Measurements from ENCODE around the gene RASGRP1. TPM values are rescaled to one million over a fixed set of nuclear protein-coding genes. Genes with fewer than 3 reads are reported as not detected.

RASGRP1 gene
- total RNA-seq, 1 donor from 2014 or later = 4.6 TPM

DNA sequence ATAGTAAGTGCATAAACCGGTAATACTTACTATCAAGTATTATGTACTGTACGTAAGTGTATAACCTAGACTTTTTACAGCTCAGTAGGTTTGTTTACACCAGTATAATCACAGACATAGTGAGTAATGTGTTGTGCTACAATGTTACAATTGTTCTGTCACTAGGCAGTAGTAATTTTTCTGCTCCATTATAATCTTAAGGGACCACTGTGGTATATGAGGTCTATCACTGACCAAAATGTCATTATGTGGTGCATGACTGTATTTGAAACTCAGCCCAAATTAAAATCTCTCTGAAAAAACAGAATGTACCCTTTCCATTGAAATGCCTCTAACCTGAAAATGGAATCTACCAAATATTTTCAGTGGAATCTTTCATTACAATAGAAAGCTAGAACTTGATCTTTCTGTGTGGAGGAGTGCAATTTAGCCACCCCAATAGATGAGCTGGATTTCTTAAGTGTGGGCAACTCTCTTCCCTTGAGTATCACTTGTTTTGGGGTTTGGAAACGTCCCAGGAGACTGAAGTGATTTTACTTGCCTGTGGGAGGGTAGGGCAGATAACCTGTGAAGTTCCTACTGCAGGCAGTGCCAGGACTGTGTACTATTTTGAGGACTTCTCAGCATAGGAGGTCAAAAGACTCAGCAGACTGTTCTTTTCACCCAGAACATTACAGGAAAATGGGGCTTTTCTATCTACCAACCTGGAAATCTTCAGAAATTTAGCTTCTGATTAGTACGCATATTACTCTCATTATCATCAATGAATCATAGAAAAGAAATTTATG is 59.7 kb downstream of the RASGRP1 start:
- no peak for DNase-seq (ENCODE audit: low spot score)

GRCh38 chr15:38503496-38503895 is 61.1 kb downstream of the RASGRP1 start:
- no peak for DNase-seq (ENCODE audit: low spot score)

DNA sequence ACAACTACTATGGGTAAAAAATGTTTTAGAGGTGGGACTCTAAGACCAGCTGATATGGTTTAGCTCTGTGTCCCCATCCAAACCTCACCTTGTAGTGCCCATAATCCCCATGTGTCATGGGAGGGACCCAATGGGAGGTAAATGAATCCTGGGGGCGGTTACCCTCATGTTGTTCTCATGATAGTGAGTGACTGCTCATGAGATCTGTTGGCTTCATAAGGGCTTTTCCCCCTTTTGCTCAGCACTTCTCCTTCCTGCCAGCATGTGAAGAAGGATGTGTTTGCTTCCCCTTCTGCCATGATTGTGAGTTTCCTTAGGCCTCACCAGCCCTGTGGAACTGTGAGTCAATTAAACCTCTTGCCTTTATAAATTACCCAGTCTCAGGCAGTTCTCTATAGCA is 65.0 kb downstream of the RASGRP1 start:
- DNase-seq (ENCODE audit: low spot score) = no peak

DNA sequence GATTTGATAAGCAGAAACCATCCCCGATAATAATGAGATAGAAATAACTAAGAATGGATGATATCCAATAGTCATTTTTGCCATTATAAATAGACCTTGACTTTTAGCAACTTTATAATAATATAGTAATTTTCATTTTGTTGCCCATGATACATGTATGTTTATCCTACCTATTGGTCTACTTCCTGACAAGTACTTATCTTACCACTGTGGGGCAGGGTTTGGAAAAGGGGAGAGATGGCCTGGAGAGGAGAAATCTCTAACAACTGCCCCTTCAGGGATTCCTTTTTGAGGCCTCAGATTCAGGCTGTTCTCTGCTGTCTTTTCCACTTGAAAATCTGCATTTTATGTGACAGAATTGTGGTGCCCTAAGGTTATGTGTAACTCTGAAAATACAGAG is 68.5 kb downstream of the RASGRP1 start:
- DNase-seq (ENCODE audit: low spot score) = no peak

- no peak for DNase-seq (ENCODE audit: low spot score)
Measured at GRCh38 chr15:38490242-38490922, 74.2 kb downstream of the RASGRP1 start.

GRCh38 chr15:38487378-38487777 is 77.2 kb downstream of the RASGRP1 start:
- no peak for DNase-seq (ENCODE audit: low spot score)

DNA sequence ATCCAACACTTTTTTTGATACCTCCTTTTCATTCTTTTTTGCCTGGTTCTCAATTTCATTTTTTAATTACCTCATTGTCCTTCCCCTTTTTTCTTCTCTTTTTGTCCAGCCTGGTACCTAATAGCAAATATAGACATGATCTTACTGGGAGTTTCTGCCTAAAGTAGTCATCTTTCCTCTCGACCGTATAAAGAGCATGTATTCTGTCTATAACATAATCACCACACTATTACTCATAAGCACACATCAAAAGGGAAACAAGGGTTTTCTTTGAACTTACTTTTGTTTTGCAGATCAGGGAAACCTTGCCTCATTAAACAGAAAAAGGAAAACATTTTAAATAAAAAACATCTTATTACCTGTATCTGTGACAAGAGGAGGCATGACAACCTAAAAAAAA is 77.7 kb downstream of the RASGRP1 start:
- DNase-seq (ENCODE audit: low spot score) = no peak

GRCh38 chr15:38482572-38482971 is 82.0 kb downstream of the RASGRP1 start:
- DNase-seq (ENCODE audit: low spot score) = no peak

DNA sequence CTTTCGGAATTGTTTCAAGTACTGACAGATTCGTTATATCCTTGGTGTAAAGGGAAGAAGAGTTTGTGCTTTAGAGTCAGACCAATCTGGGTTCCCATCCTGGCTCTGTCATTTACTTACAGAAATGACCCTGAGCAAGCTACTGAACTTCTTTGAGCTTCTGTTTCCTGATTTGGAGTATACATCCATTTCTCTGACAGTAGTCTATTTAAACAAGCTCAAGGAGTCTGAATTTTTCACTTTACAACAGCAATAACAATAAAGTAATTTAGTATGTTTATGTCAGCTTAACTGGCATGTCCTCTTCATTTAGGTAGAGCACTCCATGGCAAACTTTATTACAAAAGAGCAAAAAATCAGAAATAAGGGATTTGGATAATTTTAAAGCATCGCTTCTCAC is 82.9 kb downstream of the RASGRP1 start:
- no peak for DNase-seq (ENCODE audit: low spot score)

- DNase-seq (ENCODE audit: low spot score) = no peak
Measured at GRCh38 chr15:38481113-38481512, 83.5 kb downstream of the RASGRP1 start.

- DNase-seq (ENCODE audit: low spot score) = no peak
Measured at GRCh38 chr15:38479756-38480155, 84.9 kb downstream of the RASGRP1 start.

GRCh38 chr15:38479266-38479665 is 85.3 kb downstream of the RASGRP1 start:
- DNase-seq (ENCODE audit: low spot score) = no peak

DNA sequence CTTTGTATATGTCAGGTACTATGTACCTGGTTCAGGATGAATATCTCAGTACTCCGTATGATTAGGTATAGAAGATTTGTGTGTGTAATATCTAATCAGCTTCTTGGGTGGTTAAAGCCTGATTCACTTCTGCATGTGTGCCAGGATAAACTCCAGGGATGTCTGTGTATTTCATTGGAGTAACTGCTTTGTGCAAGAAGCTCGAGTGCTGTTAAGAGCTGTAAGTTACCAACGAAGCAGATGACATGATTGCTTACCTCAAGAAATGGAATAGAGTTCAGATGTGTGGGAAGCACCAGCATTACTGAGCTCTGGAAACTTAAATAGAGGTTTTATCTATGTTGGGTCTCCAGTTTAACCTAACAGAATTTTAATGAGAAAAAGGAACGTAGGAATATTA is 87.0 kb downstream of the RASGRP1 start:
- DNase-seq (ENCODE audit: low spot score) = no peak

GRCh38 chr15:38476120-38476519 is 88.5 kb downstream of the RASGRP1 start:
- DNase-seq (ENCODE audit: low spot score) = no peak

GRCh38 chr15:38475361-38475760 is 89.3 kb downstream of the RASGRP1 start:
- DNase-seq (ENCODE audit: low spot score) = no peak

GRCh38 chr15:38474155-38474757 is 90.4 kb downstream of the RASGRP1 start:
- DNase-seq (ENCODE audit: low spot score) = peak; percentile 60

GRCh38 chr15:38471974-38472373 is 92.6 kb downstream of the RASGRP1 start:
- DNase-seq (ENCODE audit: low spot score) = no peak

- no peak for DNase-seq (ENCODE audit: low spot score)
Measured at GRCh38 chr15:38470816-38471215, 93.8 kb downstream of the RASGRP1 start.

- DNase-seq (ENCODE audit: low spot score) = no peak
Measured at GRCh38 chr15:38464675-38465074, 99.9 kb downstream of the RASGRP1 start.

DNA sequence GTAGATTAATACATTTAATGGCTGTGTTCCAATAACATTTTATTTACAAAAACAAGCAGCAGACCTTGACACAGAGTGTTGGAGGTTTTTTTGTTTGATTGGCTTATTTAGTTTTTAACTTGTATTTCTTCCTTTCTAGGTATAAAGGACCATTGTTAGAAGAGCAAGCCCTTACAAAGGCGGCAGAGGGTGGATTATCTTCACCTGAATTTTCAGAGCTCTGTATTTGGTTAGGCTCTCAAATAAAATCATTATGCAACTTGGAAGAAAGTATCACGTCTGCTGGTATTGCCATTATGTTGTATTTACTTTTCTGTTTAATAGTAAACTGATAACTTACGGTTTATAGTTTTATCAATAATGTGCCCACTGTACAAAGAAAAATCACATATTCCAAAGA is 100.7 kb downstream of the RASGRP1 start:
- DNase-seq (ENCODE audit: low spot score) = no peak

GRCh38 chr15:38461066-38461833 is 103.4 kb downstream of the RASGRP1 start:
- DNase-seq (ENCODE audit: low spot score) = no peak

GRCh38 chr15:38460543-38460942 is 104.1 kb downstream of the RASGRP1 start:
- no peak for DNase-seq (ENCODE audit: low spot score)

All from mucosa of gallbladder (tissue), 1 donor.